ENCODE measurements around the gene MGAT3. TPM values are rescaled to one million over a fixed set of nuclear protein-coding genes. Genes with fewer than 3 reads are reported as not detected.

The MGAT3 gene
- total RNA-seq, 1 donor from 2014 or later: 0.53 TPM

DNA sequence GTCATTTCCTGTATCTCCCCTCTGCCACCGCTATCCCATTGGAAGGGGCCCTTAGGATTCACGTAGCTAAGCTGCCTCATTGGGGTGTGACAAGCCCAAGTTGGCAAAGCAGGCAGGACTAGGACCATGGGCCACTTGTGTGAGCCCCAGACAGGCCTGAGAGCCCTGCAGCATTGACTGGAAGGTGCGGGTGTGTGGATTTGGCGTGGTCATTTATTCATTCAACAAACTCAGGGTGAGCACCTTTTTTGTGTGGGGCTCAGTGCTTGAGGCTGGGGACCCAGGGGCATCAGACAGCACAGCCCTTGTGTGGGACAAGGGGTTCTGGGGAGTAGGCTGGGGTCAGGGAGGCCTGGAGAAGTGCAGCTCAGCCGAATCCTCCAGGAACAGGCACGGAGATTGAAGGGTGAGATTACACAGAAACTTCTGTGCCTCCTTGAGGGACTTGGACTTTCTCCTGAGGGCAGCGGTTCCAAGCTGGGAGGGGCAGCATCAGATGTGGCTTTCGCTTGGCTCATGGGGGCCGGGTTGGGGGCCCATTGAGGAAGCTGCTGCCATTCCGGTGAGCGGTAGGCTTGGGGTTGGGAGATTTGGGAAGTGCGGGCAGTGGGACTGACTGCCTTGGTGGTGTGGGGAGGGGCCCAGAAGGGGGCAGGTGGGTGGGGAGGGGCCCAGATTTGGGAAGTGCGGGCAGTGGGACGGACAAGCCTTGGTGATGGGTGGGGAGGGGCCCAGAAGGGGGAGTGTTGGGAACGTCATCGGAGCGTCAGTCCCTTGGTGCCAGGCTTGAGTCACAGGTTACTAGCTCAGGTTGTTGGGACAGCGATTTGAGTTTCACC lies 11.9 kb downstream of the MGAT3 start:
- Histone ChIP-seq H3K36me3 (ENCODE audit: control insufficient read depth, insufficient read depth, low read length) (no peaks in the 10 kb centered on the region), H3K27me3 (ENCODE audit: control insufficient read depth, insufficient read depth, low read length) (peaks cover 1% of the 10 kb centered on the region), H3K4me3 (ENCODE audit: low read depth, low read length) (no peak overlapping the region)
- DNase-seq (ENCODE audit: low read depth) (no peak), FAIRE-seq (no peak)
- TF ChIP-seq, protein P1, sequence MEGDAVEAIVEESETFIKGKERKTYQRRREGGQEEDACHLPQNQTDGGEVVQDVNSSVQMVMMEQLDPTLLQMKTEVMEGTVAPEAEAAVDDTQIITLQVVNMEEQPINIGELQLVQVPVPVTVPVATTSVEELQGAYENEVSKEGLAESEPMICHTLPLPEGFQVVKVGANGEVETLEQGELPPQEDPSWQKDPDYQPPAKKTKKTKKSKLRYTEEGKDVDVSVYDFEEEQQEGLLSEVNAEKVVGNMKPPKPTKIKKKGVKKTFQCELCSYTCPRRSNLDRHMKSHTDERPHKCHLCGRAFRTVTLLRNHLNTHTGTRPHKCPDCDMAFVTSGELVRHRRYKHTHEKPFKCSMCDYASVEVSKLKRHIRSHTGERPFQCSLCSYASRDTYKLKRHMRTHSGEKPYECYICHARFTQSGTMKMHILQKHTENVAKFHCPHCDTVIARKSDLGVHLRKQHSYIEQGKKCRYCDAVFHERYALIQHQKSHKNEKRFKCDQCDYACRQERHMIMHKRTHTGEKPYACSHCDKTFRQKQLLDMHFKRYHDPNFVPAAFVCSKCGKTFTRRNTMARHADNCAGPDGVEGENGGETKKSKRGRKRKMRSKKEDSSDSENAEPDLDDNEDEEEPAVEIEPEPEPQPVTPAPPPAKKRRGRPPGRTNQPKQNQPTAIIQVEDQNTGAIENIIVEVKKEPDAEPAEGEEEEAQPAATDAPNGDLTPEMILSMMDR (IDR thresholded peaks at IDR 0.05; ENCODE audit: insufficient read depth, low read length, severe bottlenecking): no peak

DNA sequence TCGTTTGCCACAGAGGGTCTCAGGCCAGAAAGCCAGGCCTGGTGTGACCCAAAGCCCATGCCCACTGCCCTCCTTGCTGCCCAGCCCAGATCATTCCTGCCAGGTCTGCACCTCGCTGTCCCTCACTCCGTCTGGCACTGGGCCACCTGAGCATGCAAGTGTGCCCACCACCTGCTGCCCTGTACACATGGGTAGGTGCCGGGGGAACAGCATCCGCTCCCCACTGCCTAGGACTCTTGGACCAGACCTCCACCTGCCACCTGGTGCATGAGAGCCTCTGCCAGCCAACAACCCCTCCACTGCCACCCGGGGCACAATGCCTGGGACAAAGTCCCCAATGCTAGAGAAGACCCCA lies 12.5 kb downstream of the MGAT3 start:
- no peaks in the 10 kb centered on the region for H3K36me3 ChIP-seq (ENCODE audit: control insufficient read depth, insufficient read depth, low read length)
- FAIRE-seq: no peak
- TF ChIP-seq, protein P1 (IDR thresholded peaks at IDR 0.05; ENCODE audit: insufficient read depth, low read length, severe bottlenecking): no peak
- DNase-seq (ENCODE audit: low read depth): no peak
- peaks cover 1% of the 10 kb centered on the region for H3K27me3 ChIP-seq (ENCODE audit: control insufficient read depth, insufficient read depth, low read length)
- no peak overlapping the region for H3K4me3 ChIP-seq (ENCODE audit: low read depth, low read length)

DNA sequence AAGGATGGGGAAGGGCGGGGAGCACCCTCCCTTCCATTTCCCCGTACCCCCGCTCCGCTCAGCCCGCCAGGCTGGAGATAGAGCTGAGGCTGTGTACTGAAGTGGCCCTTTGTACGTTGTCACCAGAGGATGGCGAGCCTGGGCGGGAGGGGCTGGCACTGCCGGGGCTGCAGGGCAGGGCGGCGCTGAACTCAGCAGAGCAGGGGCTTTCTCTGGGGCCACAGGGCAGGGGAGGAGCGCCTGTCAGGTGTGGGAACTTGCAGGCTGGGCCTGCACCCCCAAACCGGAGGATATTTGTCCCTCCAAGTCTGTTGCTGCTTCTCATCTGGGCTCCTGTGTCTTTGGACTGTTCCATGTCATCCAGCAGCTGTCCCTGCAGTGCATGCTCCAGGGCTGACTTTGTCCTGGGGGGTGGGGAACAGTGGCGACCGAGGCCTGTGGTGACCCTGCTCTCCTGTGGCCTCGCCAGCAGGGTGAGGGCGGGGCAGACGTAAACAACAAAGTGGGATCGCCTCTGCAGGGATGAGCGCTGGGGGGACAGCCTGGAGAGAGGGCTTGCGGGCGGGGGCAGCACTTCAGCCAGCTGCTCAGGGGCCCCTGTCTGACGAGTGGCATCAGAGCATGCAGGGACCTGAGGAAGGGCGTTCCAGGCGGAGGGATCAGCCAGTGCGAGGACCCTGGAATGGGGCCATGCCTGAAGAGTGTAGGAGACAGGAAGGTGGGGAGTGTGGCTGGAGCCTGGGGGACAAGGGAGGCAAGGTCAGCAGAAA lies 13.1 kb downstream of the MGAT3 start:
- H3K36me3 ChIP-seq (ENCODE audit: control insufficient read depth, insufficient read depth, low read length): no peaks in the 10 kb centered on the region
- H3K27me3 ChIP-seq (ENCODE audit: control insufficient read depth, insufficient read depth, low read length): peaks cover 1% of the 10 kb centered on the region
- FAIRE-seq (no peak), DNase-seq (ENCODE audit: low read depth) (no peak)
- TF ChIP-seq, protein P1 (IDR thresholded peaks at IDR 0.05; ENCODE audit: insufficient read depth, low read length, severe bottlenecking): no peak
- H3K4me3 ChIP-seq (ENCODE audit: low read depth, low read length): no peak overlapping the region

DNA sequence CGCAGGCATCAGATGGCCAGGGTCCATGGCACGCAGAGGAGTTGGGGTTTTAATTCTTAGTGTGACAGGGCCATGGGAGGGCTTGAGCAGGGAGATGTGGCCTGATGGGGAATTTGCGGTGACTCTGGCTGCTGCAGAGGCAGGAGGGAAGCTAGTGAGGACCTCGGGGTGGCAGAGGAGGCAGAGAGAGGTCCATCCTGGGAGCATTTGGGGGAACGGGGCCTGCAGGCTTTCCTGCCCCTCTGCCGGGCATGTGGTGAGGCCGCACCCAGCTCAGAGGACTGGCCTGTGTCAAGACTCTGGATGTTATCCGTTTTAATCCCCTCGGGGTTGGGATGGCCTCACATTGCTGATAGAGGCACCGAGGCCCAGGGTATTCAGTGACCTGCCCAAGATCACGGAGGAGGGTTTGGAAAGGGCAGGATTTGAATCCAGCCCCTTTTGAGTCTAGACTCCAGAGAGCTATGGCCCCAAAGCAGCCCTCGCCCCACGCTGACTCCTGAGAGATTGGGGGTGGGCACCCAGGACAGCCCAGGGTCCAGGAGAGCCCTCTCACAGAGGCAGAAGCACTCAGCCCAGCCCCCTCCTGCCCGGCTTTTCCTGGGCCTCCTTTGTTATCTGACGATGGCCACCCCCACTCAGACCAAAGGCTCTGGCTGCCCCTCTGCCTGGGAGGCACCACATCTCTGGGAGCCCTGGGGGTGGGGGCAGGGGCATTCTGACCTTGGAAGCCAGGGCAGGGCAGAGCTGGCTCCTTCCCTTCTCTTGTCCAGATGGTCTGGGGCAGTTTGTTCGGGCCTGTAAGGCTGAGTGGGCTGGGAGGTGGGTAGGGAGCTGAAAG lies 13.9 kb downstream of the MGAT3 start:
- DNase-seq (ENCODE audit: low read depth) (no peak), FAIRE-seq (no peak)
- H3K27me3 ChIP-seq (ENCODE audit: control insufficient read depth, insufficient read depth, low read length): peaks cover 1% of the 10 kb centered on the region
- H3K4me3 ChIP-seq (ENCODE audit: low read depth, low read length): no peak overlapping the region
- H3K36me3 ChIP-seq (ENCODE audit: control insufficient read depth, insufficient read depth, low read length): no peaks in the 10 kb centered on the region
- TF ChIP-seq, protein P1 (IDR thresholded peaks at IDR 0.05; ENCODE audit: insufficient read depth, low read length, severe bottlenecking): no peak

DNA sequence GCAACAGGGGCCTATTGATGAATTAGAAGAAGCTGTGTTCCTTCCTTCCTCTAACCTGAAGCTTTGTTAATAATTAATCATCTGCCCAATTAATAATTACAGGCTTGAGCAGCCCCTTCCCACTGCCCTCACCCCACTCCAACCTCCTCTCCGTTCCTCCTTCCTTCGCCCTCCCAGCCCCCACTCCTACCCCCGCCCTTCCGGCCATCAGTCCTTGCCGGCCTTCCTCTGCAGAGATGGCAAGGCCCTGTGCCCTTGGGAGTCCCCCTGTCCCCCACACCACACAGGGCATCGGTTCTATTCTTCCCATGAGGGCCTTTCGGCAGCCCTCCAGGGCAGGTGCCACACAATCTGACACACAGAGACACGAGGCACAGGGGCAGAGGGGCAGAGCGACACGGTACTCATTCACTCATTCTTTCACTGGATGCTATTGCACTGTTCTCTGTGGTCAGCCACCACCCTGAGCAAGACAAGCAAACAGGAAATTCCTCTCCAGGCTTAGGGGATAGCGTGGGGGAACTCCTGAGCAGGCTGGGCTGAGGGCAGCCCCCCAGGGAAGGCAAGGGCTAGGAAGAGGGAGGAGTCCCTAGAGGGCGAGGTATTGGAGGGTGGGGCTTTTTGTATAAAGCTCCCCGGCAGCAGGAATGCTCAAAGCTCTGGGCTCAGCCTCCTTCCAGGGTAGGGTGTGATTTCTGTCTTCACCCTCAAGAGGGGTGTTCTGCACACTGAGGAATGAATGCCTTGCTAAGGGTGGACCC lies 14.7 kb downstream of the MGAT3 start:
- Histone ChIP-seq H3K27me3 (ENCODE audit: control insufficient read depth, insufficient read depth, low read length) (peaks cover 1% of the 10 kb centered on the region), H3K36me3 (ENCODE audit: control insufficient read depth, insufficient read depth, low read length) (no peaks in the 10 kb centered on the region), H3K4me3 (ENCODE audit: low read depth, low read length) (no peak overlapping the region)
- no peak for FAIRE-seq
- DNase-seq (ENCODE audit: low read depth): peak; percentile 26
- TF ChIP-seq, protein P1 (IDR thresholded peaks at IDR 0.05; ENCODE audit: insufficient read depth, low read length, severe bottlenecking): no peak

All from bronchial epithelial cell (primary cell).